SHP77 (cell line): ENCODE measurements around the gene PNMA8C.
A peak's percentile ranks its signal among the peaks of the same experiment; 100 is the strongest.

Experiments
- DNase-seq, 2 experiments: peaks; one replicate each; lab custom pipeline; 2025; lab: John Stamatoyannopoulos, UW

The PNMA8C gene

DNA sequence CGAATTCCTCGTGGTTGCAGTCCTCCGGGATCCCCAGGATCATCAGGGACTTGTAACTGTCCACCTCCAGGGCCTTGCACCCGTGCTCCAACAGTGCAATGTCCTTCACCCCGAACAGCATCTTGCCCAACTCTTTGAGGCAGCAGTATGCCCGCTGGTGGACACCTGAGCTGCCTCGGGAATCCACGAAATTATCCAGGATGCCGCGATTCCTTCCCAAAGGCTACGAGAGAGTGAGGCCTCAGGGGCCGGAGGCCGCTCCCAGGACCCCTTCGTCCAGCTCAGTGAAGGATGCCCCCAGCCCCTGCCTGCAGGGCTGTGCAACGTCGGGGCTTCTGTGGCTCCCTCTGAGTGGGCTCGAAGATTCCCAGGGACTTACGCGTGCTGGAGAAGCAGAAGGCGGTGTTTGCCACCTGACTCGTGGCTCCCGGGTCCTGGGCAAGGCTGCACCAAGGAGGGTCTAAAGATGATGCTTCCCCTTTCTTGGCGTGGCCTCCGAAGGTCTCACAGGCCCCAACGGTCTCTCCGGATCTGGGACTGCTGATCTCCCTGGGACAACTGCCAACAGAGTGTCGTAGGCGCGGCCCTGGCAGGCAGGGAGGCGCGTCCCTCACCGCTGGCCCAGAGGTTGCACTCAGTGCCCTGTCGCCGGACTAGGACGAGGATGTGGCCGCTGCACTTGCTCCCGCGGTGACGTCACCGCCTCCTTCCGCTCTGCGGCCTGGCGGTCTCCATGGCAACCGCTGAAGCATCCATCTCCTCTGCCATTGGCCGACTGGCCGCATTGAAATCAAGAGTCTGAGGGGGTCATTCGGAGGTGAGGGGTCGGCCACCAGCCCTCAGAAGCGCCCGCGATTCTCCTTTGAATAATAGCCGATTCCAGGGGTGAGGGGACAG lies at the start of gene PNMA8C:
PNMA8C (minus strand) TSS at position 698 of the 897 bp plus-strand sequence; CDS start at position 121, 577 bp downstream.
- DNase-seq = peak; percentile 46 to 53

DNA sequence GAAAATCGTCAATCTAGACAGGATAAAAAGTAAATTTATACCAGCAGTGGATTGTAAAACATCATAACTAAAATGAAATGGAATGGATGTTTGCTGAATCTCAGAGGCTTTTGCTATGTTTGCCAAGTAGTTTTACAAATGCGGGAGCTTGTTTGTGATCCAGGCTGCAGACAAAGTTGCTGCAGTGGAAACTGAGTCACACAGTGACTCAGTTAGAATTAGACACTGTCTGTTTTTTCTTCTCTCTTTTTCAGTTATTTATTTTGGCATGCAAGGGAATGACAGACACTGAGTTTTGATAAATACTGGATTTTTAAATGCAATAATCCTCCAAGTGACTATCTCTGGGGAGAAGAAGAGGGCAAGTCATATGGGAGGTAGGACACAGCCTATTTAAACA lies 47.2 kb upstream of the PNMA8C start:
- DNase-seq = no peak

DNA sequence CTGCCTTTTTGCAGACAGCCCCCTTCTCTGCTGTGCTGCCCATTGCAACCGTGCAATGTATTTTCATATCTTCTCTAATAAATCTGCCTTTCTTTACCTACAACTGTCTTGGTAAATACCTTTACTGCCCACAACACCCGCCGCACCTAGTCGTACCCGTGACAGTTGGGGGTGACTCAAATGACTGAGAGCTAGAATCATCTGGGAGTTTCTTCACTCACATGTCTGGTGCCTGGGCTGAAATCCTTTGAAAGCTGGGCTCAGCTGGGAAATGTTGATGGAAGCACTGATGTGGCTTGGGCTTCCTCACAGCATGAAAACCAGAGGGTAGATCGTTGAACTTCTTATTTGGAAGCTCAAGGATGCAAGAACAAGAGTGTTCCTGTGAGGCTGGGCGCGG lies 45.5 kb upstream of the PNMA8C start:
- no peak for DNase-seq

DNA sequence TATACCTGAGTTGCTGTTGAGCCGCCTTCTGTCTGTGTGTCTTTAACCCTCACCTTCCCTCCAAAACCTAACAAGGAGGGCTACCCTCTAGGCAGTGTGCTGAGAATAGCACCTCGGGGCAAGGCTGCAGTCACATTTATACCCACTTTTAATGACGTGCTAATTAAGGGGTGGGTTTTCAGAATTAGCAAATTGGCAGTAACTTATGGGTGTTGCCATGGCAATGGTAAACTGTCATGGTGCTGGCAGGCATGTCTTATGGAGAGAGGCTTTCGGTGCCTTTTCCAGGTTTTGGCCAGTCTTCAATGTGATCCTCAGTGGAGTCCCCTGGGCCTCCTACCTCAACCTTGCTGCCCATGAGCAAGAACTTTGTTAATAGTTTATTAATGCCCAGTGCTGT lies 43.9 kb upstream of the PNMA8C start:
- DNase-seq = no peak

DNA sequence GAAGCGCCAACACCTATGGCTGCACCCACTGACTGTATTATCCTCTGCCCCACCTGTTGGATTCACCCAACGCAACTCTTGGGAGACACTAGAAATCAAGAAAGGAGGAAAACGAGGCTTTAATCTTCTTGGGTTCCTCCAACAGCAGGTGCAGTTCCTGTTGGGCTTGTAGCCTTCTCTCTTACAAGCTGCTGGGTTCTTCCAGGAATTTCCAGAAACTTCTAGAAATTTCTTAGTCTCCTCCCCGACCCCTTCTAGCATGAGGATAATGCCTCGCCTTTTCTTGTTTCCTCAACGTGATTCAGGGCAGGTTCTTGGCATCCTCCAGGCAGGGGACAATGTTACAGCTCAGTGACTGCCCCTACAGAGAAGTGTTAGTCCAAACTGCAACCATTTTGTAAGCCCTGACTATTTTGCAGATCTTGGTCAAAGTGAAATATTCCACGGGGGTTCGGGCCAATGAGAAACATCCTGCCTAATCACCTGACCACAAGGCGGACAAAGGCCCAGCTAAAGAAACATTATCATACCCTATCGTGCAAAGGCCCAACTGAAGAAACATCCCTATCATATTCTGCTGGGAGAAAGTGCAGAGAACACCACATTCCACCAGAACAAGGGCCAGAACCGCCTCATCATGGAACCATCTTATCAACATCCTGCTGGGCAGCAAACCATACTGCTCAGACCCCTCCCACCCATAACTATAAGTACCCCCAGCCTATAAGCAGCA lies 43.2 kb upstream of the PNMA8C start:
- DNase-seq = no peak

DNA sequence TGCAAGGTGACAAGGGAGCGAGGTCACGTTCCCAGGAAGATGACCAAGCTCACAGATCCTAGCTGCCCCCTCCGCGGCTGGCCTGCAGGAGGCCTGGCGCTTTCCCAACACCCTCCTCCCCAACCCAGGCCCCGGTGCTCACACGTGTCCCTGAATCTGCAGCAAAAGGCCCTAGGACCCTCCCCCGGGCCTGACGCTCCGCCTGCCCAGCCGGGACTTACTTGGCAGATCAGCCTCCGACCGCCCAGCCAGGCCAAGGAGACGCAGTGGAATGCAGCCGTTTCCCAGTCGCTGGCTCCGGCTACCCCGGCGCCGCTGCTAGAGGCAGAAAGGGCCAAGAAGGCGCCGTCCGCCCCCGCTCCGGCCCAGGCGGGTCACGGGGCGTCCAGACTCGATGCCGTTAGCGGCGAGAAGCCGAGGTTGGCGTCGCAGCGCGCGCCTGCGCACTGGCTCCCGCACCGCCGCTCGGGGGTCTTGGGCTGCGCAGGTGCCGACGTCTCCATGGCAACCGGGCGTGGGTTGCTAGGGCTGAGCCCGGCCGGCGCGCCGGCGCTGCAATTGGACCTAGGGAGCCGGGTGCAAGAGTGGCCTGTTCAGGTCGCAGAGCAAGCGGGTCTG lies 42.5 kb upstream of the PNMA8C start, which contains the start of gene PNMA8A:
PNMA8A (minus strand) TSS at position 448 of the 618 bp plus-strand sequence. CDS start 528 bp downstream, outside the sequence.
- no peak for DNase-seq

DNA sequence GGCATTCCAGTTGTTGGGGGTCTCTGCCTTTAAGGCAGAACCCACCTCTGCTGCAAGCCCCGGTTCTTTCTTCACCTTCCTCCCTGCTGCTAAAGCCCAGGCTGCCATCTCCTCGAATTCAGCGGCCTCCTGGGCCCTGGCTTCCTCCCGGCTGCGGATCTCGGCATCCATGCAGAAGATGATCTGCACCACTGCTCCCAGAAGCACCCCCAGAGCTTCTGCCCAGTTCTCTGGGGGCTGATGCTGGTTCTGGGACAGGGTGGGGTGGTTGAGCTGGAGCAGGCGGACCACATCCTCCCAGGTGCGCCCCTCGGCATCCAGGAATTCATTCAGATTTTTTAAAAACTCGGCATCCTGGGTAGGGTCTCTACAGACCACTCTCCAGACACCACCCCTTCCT lies 41.6 kb upstream of the PNMA8C start:
- DNase-seq = no peak

DNA sequence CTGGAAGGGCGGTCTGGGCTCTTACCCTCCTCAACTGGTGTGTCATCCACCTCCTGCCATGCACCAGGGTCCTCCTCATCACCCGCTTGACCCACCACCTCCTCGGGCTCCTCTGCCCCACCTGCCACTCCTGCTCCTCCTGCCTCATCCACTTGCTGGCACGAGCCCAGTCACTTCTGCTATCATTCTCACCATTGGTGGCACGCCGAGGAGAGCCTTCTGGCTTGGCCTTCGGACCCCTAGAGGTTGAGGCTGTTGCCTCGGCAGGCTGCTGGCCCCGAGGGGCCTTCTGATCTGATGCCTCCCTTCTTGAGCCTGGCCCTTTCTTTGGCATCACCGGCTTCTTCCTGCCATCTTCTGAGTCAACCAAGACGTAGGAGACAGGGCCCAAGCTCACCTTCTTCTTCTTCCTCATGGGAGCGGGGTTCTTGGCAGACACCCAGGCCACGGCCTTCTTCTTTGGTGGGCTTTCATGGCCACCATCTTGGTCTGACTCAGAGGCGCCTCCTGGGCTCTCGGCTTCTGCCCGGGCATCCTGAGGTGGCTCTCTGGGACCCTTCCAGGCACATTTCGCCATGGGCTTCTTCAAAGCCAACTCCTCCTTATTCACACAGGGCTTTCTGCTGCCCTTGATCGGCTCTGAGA lies 40.9 kb upstream of the PNMA8C start:
- DNase-seq = no peak

DNA sequence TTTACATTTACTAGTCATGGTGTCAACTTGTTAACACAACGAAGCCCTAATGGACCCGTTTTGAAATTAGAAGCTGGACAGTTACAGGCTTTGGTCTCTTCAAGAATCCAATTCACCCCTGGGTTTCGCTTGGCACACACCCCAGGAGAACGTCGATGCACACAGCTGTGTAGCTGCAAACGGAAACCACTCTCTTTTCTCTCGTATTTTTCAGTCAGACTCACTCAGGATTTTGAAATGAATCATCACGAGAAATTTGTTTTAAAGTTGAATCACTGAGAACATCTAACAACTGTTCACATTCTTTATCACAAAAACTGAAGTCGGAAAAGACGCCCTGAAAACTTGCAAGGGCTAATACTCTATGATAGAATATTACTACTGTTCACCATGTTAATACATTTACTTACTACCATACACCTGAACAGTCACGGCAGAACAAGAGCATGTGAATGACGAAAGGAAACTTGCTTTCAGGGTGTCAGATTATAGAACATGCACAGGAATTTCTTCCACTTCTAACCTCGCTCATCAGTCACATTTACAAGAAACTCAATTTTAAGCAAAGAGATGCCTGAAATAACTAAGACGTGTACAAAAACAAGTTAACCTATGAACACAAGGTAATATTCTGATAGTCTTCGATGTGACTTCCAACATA lies 37.9 kb upstream of the PNMA8C start:
- no peak for DNase-seq

DNA sequence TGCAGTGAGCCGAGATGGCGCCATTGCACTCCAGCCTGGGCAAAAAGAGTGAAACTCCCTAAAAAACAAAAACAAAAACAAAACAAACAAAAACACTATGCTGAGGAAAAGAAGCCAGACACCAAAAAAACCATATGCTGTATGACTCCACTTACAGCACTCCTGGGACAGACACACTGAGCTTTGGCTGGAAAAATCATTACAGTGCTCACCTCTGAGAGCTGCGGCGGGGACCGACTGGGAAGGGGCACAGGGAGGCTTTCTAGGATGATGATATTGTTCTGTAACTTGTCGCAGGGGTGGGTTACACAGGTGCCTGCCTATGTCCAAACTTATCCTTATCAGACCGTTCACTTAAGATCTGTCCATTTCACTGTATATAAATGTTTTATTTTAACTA lies 34.8 kb upstream of the PNMA8C start:
- no peak for DNase-seq

DNA sequence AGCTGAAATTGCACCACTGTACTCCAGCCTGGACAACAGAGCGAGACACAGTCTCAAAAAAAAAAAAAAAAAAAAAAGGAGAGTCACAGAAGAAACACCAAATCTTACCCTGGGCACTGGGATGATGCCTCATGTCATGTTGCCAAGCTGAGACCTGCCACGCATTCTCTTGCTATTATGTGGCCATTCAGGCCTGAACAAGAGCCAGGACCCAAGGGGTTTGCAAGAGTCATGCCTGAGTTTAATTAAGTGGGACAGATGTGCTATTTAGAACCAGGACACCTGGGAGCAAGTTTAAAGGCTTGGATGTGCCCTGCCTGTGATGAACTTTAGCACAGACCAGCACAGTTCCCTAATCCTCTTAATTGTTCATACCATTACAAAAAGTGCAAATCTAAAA lies 32.8 kb upstream of the PNMA8C start:
- no peak for DNase-seq

DNA sequence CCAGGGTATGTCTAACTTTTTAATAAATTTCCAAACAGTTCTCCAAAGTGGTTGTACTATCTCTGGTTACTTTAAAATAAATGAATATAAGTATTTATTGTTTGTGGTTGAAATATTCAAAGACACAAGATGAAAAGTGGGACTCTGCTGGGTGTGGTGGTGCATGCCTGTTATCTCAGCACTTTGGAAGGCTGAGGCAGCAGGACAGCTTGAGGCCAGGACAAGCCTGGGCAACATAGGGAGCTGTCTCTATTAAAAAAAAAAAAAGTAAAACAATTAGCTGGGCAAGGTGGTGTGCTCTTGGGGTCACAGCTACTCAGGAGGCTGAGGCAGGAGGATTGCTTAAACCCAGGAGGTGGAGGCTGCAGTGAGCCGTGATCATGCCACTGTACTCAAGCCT lies 32.2 kb upstream of the PNMA8C start:
- DNase-seq = no peak

DNA sequence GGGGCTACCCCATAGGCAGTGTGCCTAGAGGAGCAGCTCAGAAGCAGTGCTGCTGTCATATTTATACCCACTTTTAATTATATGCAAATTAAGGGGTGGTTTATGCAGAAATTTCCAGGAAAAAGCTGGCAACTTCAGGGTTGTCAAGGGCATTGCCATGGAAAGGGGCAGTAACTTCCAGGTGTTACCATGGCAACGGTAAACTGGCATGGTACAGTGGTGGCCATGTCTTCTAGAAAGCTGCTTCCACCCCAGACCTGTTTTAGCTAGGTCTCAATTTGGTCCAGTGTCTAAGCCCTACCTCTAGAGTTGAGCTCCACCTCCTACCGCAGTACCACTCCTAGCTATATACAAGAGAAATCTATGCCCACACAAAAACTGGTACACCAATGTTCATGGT lies 31.3 kb upstream of the PNMA8C start:
- no peak for DNase-seq

DNA sequence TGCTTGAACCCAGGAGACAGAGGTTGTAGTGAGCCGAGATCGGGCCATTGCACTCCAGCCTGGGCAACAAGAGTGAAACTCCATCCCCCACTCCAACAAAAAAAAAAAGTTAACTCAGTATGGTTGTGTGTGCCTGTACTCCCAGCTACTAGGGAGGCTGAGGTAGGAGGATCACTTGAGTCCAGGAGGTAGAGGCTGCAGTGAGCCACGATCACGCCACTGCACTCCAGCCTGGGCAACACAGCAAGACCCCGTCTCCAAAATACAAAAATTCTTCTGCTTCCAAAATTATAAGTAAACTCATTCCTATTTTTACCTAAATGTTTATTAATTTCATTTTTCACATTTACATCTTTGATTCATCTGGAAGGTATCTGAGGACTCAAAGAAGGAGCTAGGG lies 28.2 kb upstream of the PNMA8C start:
- DNase-seq = no peak

DNA sequence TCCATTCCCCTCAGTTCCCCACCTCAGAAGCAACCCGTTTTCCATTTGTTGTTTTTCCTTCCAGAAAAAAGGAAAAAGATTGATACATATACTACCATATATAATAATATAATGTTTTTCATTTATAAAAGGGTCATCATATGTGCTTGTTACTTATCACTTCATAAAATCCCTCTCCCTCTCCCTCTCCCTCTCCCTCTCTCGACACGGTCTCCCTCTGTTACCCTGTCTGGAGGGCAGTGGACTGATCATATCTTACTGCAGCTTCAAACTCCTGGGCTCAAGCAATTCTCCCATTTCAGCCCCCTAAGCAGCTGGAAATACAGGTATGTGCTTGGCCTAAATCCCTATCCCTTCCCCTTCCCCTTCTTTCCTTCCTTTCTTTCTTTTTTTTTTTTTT lies 25.5 kb upstream of the PNMA8C start:
- no peak for DNase-seq

DNA sequence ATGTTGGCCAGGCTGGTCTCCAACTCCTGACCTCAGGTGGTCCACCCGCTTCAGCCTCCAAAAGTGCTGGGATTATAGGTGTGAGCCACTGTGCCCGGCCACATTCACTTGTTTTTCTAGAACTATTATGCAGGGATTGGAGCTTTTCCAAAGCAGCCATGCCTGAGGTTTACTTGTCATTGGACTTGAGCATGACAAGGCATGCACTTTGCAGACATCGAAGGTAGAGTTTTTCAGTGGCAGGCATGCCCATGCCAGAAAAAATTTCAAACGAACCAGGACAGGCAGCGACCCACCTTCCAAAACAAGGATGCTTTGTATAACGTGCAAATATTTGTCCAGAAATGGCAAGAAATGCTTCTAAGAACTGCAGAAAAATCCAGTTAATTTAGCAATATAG lies 24.9 kb upstream of the PNMA8C start:
- DNase-seq = no peak

DNA sequence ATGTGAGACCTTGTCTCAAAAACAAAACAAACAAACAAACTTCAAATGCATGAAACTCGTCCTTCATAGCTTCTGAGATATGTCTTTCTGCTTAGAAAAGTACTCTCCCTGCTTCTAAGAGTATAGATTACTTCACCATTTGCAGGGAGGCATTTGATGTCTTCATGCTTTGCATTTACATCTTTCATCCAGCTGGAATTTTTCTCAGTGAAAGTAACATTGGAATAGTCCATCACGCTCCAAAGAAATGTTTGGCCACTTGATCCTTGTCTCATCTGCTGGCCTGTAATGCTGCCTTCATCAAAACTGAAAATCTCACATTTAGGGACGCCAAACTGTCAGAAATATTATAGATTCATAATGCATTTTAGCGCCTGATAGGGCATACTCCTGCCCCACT lies 23.4 kb upstream of the PNMA8C start:
- no peak for DNase-seq

DNA sequence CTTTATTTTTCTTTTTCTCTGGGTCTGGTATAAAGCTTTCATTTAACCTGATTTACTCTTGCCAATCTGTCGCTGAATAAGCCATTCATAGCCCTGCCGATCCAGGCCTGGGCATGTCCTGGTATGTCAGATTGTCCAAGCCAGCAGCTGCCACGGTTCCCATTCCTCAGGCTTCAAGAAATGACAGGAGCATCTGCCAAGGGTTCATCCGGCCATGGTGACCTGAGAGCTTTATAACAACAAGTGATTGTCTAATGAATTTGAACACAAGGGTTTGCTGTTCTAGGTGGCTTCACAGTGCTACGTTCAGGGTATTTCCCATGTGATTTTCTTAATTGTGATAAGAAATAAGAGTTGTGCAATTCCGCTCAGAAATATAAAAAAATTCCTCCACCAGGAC lies 22.6 kb upstream of the PNMA8C start:
- DNase-seq = no peak

DNA sequence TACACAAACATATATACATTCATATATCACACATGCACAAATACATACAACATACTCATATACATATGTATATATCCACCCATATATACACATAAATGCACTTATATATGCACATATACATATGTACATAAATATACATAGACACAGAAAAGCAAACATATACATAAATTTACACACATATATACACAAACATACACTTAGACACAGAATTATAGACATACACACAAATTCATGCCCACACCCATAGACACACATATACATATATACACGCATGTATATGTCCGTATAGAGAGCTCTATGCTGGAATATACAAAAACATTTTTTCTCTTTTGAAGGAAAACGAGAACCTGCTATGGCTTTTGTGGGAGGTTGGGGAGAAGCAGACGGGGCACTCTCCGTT lies 22.0 kb upstream of the PNMA8C start:
- DNase-seq = no peak

DNA sequence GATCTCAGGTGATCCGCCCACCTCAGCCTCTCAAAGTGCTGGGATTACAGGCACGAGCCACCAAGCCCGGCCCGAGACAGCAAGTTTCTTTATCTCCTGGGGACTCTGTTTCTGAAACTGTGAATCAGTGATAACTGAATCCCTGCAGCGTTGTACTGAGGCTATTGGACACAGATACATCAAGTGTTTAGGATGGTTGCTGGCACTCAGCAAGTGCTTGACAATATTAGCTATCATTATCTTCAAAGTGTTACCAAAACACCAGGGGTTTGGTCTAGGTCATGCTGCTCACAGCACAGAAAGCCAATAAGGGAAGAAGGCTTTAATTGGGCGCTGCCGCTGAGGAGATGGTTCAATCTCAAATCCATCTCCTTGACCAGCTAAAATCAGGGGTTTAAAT lies 20.5 kb upstream of the PNMA8C start:
- DNase-seq = no peak

DNA sequence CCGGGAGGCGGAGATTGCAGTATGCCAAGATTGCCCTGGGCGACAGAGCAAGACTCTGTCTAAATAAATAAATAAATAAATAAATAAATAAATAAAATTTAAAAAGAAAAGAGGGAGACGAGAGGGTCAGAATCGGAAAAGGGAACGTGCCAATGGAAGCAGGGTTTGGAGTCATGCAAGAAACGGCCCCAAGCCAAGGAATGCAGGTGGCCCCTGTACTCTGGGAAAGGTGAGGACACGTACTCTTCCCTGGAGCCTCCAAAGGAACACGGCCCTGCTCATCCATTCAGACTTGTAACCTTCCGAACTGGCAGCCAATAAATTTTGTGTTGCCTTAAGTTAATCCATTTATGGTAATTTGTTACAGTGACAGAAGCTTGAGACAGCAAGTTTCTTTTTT lies 19.9 kb upstream of the PNMA8C start:
- DNase-seq = no peak

DNA sequence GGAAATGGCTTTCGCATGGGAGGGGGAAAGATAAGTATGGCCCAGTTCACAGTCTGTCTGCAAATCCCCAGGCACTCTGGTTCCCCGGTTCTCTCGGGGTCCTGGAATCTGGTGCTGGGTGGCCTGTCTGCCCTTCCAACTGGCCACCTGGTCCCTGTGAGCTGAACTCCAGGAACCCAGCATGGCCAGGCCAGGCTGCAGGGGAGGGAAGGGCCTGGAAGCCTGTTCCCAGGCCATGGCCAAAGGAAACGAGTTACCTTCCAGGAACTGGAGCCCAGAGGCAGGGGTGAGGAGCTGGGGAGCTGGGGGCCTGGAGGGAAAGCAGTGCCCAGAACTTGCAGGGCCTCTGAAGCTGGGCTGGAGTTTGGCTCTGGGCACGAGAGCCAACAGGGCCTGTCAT lies 19.1 kb upstream of the PNMA8C start:
- no peak for DNase-seq
